MG63 (cell line): ENCODE measurements around the gene VIPAS39. TPM values are rescaled to one million over a fixed set of nuclear protein-coding genes. Genes with fewer than 3 reads are reported as not detected.

Experiments
- total RNA-seq: library from RNA; depleted of rRNA; stranded (reverse); fragments of >200 nt; shearing (Covaris generic); gene quantifications from 2 replicates; pipeline ENCODE4 v1.2.3, GENCODE V29; 2014; ENCODE audit warnings: low replicate concordance; rRNA removed

Gene VIPAS39
- total RNA-seq, 1 experiment from 2014 or later, result 27.7 TPM

Other genes with a start within 250 kb of the VIPAS39 start
- not detected in 2 replicates for gene NGB, start 186.4 kb downstream of the VIPAS39 start, total RNA-seq
- 11.5 and 43.4 TPM in 2 replicates for gene POMT2, start 136.7 kb downstream of the VIPAS39 start, total RNA-seq
- gene GSTZ1, start 136.6 kb downstream of the VIPAS39 start, total RNA-seq, result 27.4 and 33.2 TPM in 2 replicates
- gene TMED8, start 80.5 kb downstream of the VIPAS39 start, total RNA-seq, result 2.4 and 2.5 TPM in 2 replicates
- 0.30 TPM in 1 of 2 replicates, not detected in the other for gene SAMD15, start 80.2 kb downstream of the VIPAS39 start, total RNA-seq
- not detected in 2 replicates for gene NOXRED1, start 34.1 kb downstream of the VIPAS39 start, total RNA-seq
- 160 and 278 TPM in 2 replicates for gene AHSA1, start 492 bp upstream of the VIPAS39 start, total RNA-seq
- gene ISM2, start 41.2 kb upstream of the VIPAS39 start, total RNA-seq, result not detected in 2 replicates
- gene SPTLC2, start 159.0 kb upstream of the VIPAS39 start, total RNA-seq, result 5.7 and 10.9 TPM in 2 replicates